SK-N-MC (cell line): Measurements from ENCODE around the gene SHROOM3.

Experiments used
- EZH2 ChIP-seq: fragments of 200-600 bp; sonication (generic); IDR thresholded peaks from one replicate; pipeline ENCODE4 v1.6.1; 2017; ENCODE audit warnings: antibody characterized with exemption
- FOXP2 ChIP-seq: optimal IDR thresholded peaks from 2 replicates; pipeline ENCODE3; 2011; ENCODE audit warnings: mild to moderate bottlenecking, moderate library complexity; ENCODE audit not compliant: insufficient read depth; ENCODE audit errors: extremely low read length, control extremely low read depth
- POLR2AphosphoS5 ChIP-seq: IDR thresholded peaks from 2 replicates; pipeline ENCODE4 v1.6.1; 2012; ENCODE audit warnings: mild to moderate bottlenecking, low read depth, low read length, borderline replicate concordance

- TF ChIP-seq EZH2 (no peak), POLR2AphosphoS5 (no peak), FOXP2 (no peak)
Observed at GRCh38 chr4:76806757-76807156, 371.7 kb downstream of the SHROOM3 start.
